Transverse colon (tissue), 4 donors: Measurements from ENCODE around the gene ACACA.

ENCODE experiments used
- CTCF ChIP-seq, 5 experiments: fragments of 200-600 bp in 3 of 5; fragments of 450-650 bp in 2 of 5; sonication (generic) in 3 of 5; IDR thresholded peaks; 1 replicate in 2 of 5; 2 replicates in 3 of 5; pipeline ENCODE4 v1.5.1; 2016 to 2017; ENCODE audit warnings: antibody characterized with exemption in 5 of 5, inconsistent platforms in 3 of 5, mild to moderate bottlenecking in 2 of 5, moderate library complexity in 1 of 5
- EP300 ChIP-seq: sonication (generic); formaldehyde crosslinking; IDR thresholded peaks from one replicate; pipeline ENCODE4 v1.6.1; 2017; ENCODE audit warnings: antibody characterized with exemption, low read depth
- POLR2A ChIP-seq: fragments of 450-650 bp; IDR thresholded peaks from one replicate; pipeline ENCODE4 v1.6.1; 2016; ENCODE audit warnings: antibody characterized with exemption, mild to moderate bottlenecking, moderate library complexity
- POLR2AphosphoS5 ChIP-seq, 3 donors: sonication (generic); formaldehyde crosslinking; IDR thresholded peaks; one replicate each; pipeline ENCODE4 v1.6.1; 2016; ENCODE audit warnings: antibody characterized with exemption in 3 of 3

DNA sequence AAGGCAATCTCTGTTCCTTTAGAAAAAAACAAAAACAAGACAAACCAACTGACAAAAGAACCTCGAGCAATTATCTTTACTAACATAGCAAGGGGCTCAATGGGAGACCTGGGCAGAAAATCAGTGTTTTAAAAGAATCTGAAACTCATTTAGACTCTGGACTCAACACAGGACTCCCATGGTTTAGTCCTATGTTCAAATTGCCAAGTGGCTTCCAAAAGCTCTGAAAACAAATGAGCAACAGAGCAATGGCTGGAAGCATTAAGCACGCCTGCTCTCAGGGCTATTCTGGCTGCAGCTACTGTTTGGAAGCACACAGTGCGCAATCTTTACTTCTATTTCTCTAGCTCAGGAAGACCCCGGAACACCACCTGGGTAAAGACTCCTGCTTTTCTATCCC, 295.9 kb downstream of the ACACA start:
- no peak for TF ChIP-seq CTCF (IDR thresholded peaks at IDR 0.05)
- no peak for TF ChIP-seq POLR2A
- TF ChIP-seq POLR2AphosphoS5 (IDR thresholded peaks at IDR 0.05), result no peak
- no peak for TF ChIP-seq EP300
